Activated naive CD4-positive, alpha-beta T cell treated with anti-CD3 and anti-CD28 coated beads for 36 hours (primary cell): ENCODE data around the gene MEF2C. TPM values are rescaled to one million over a fixed set of nuclear protein-coding genes. Genes with fewer than 3 reads are reported as not detected.
A peak's percentile ranks its signal among the peaks of the same experiment; 100 is the strongest.

Source experiments
- CTCF ChIA-PET: fragments of 350-600 bp; sonication (Branson Sonifier 250); formaldehyde crosslinking; loops from one replicate; lab custom pipeline; 2021; ENCODE audit warnings: antibody characterized with exemption; lab: Charles Lee
- DNase-seq: peaks from one replicate; pipeline ENCODE4 v3.0.0-alpha.2; 2020
- H3K27ac Mint-ChIP-seq: one replicate; pipeline ENCODE4 v1.8.0; 2021; ENCODE audit warnings: mild to moderate bottlenecking, mixed read lengths
- H3K27me3 Mint-ChIP-seq: one replicate; pipeline ENCODE4 v1.8.0; 2021; ENCODE audit warnings: low read depth, mixed read lengths
- H3K36me3 Mint-ChIP-seq: one replicate; pipeline ENCODE4 v1.8.0; 2021; ENCODE audit warnings: low read depth, mixed read lengths
- H3K4me1 Mint-ChIP-seq: one replicate; pipeline ENCODE4 v1.8.0; 2021; ENCODE audit warnings: low read depth, mixed read lengths
- H3K4me3 Mint-ChIP-seq: one replicate; pipeline ENCODE4 v1.8.0; 2021; ENCODE audit warnings: mild to moderate bottlenecking, moderate library complexity, mixed read lengths
- H3K9me3 Mint-ChIP-seq: one replicate; pipeline ENCODE4 v1.8.0; 2021; ENCODE audit warnings: mixed read lengths
- intact Hi-C: fragments of 100-400 bp; cut with micrococcal nuclease; formaldehyde crosslinking; loops from one replicate; pipeline ENCODE4 v1.15.1; 2023
- total RNA-seq, 2 experiments: library from RNA; stranded (reverse); gene quantifications; one replicate each; pipeline ENCODE4 v1.2.3, GENCODE V29; 2021

The MEF2C gene
- total RNA-seq, 2 experiments from 2014 or later: not detected

GRCh38 chr5:88685591-88686541 lies 197.1 kb downstream of the MEF2C start:
- Mint-ChIP-seq H3K27ac (no peak overlapping the region), H3K4me1 (peaks cover 12% of the 10 kb centered on the region), H3K4me3 (no peak overlapping the region), H3K9me3 (no peaks in the 10 kb centered on the region), H3K27me3 (peaks cover 79% of the 10 kb centered on the region), H3K36me3 (no peaks in the 10 kb centered on the region)
- CTCF ChIA-PET: interaction anchor here (0.7 to 1.4 kb wide), 2 partner anchors 11 to 904 kb away, joined by 3 to 5 read pairs; no protein-coding TSS in a partner anchor
- DNase-seq: no peak
- intact Hi-C loops: loop anchor here (1.0 kb wide), 1 partner anchor 11 kb away; no protein-coding TSS in a partner anchor

- Mint-ChIP-seq H3K36me3 (no peaks in the 10 kb centered on the region), H3K27ac (no peak overlapping the region), H3K27me3 (peaks cover 78% of the 10 kb centered on the region), H3K4me3 (no peak overlapping the region), H3K4me1 (peaks cover 6% of the 10 kb centered on the region), H3K9me3 (no peaks in the 10 kb centered on the region)
- intact Hi-C loops: no loop called here
- CTCF ChIA-PET: interaction anchor here (0.7 to 1.2 kb wide), 4 partner anchors 9 to 25 kb away, joined by 3 to 4 read pairs (median 4); no protein-coding TSS in a partner anchor
- DNase-seq: no peak
Measured at GRCh38 chr5:88683506-88684135, 199.4 kb downstream of the MEF2C start.

- Mint-ChIP-seq H3K27ac (no peak overlapping the region), H3K4me3 (no peak overlapping the region), H3K27me3 (peaks cover 77% of the 10 kb centered on the region), H3K36me3 (no peaks in the 10 kb centered on the region), H3K4me1 (peaks cover 6% of the 10 kb centered on the region), H3K9me3 (peaks cover under 1% of the 10 kb centered on the region)
- CTCF ChIA-PET: interaction anchor here (0.8 to 4.5 kb wide), 4 partner anchors 9 to 901 kb away, joined by 4 to 31 read pairs (median 14); no protein-coding TSS in a partner anchor
- intact Hi-C loops: no loop called here
- DNase-seq: no peak
Measured at GRCh38 chr5:88682881-88683361, 200.1 kb downstream of the MEF2C start.

- Mint-ChIP-seq H3K9me3 (peaks cover 1% of the 10 kb centered on the region), H3K27me3 (peaks cover 79% of the 10 kb centered on the region), H3K27ac (no peak overlapping the region), H3K4me1 (peaks cover 6% of the 10 kb centered on the region), H3K36me3 (no peaks in the 10 kb centered on the region), H3K4me3 (no peak overlapping the region)
- CTCF ChIA-PET: interaction anchor here (1.4 to 4.5 kb wide), 4 partner anchors 10 to 900 kb away, joined by 6 to 31 read pairs (median 16); no protein-coding TSS in a partner anchor
- DNase-seq: no peak
- intact Hi-C loops: no loop called here
Measured at GRCh38 chr5:88682131-88682530, 200.9 kb downstream of the MEF2C start.

GRCh38 chr5:88681211-88681803 lies 201.7 kb downstream of the MEF2C start:
- H3K27me3 Mint-ChIP-seq: peaks cover 76% of the 10 kb centered on the region
- H3K4me1 Mint-ChIP-seq: peaks cover 9% of the 10 kb centered on the region
- H3K9me3 Mint-ChIP-seq: peaks cover 1% of the 10 kb centered on the region
- DNase-seq: no peak
- no peaks in the 10 kb centered on the region for H3K36me3 Mint-ChIP-seq
- CTCF ChIA-PET: interaction anchor here (0.7 to 4.5 kb wide), 5 partner anchors 10 to 900 kb away, joined by 4 to 31 read pairs (median 6); no protein-coding TSS in a partner anchor
- no peak overlapping the region for H3K4me3 Mint-ChIP-seq
- H3K27ac Mint-ChIP-seq: no peak overlapping the region
- intact Hi-C loops: no loop called here

GRCh38 chr5:88680253-88681132 lies 202.5 kb downstream of the MEF2C start:
- peak overlapping the region; percentile 43 for H3K4me3 Mint-ChIP-seq
- H3K4me1 Mint-ChIP-seq: peaks cover 15% of the 10 kb centered on the region
- CTCF ChIA-PET: interaction anchor here (0.7 to 4.5 kb wide), 7 partner anchors 11 to 899 kb away, joined by 3 to 31 read pairs (median 4); no protein-coding TSS in a partner anchor
- H3K27me3 Mint-ChIP-seq: peaks cover 73% of the 10 kb centered on the region
- DNase-seq: peak; percentile 77
- H3K36me3 Mint-ChIP-seq: no peaks in the 10 kb centered on the region
- intact Hi-C loops: loop anchor here (1.0 kb wide), 2 partner anchors 539 to 899 kb away; no protein-coding TSS in a partner anchor
- peaks cover 1% of the 10 kb centered on the region for H3K9me3 Mint-ChIP-seq
- no peak overlapping the region for H3K27ac Mint-ChIP-seq

- intact Hi-C loops: loop anchor here (1.0 to 10.0 kb wide), 5 partner anchors 203 to 1415 kb away; partner anchors contain the start of genes CCNH, MEF2C and RASA1
- DNase-seq: no peak
- Mint-ChIP-seq H3K36me3 (no peaks in the 10 kb centered on the region), H3K9me3 (peaks cover 1% of the 10 kb centered on the region), H3K27me3 (peaks cover 77% of the 10 kb centered on the region), H3K27ac (no peak overlapping the region), H3K4me3 (no peak overlapping the region), H3K4me1 (peaks cover 20% of the 10 kb centered on the region)
- CTCF ChIA-PET: interaction anchor here (0.7 to 4.5 kb wide), 6 partner anchors 12 to 898 kb away, joined by 3 to 31 read pairs (median 4); no protein-coding TSS in a partner anchor
Measured at GRCh38 chr5:88679638-88680037, 203.3 kb downstream of the MEF2C start.

GRCh38 chr5:88678770-88679381 lies 204.1 kb downstream of the MEF2C start:
- no peak for DNase-seq
- Mint-ChIP-seq H3K9me3 (peaks cover 1% of the 10 kb centered on the region), H3K27me3 (peaks cover 77% of the 10 kb centered on the region), H3K4me3 (no peak overlapping the region), H3K36me3 (peaks cover 1% of the 10 kb centered on the region), H3K27ac (no peak overlapping the region), H3K4me1 (peaks cover 21% of the 10 kb centered on the region)
- intact Hi-C loops: loop anchor here (5.0 to 10.0 kb wide), 3 partner anchors 203 to 1414 kb away; partner anchors contain the start of genes CCNH, MEF2C and RASA1
- CTCF ChIA-PET: interaction anchor here (4.5 kb wide), 1 partner anchor 13 kb away, joined by 25 read pairs; no protein-coding TSS in a partner anchor

- CTCF ChIA-PET: interaction anchor here (4.5 kb wide), 1 partner anchor 14 kb away, joined by 25 read pairs; no protein-coding TSS in a partner anchor
- H3K27ac Mint-ChIP-seq: no peak overlapping the region
- H3K36me3 Mint-ChIP-seq: peaks cover 1% of the 10 kb centered on the region
- H3K27me3 Mint-ChIP-seq: peaks cover 77% of the 10 kb centered on the region
- intact Hi-C loops: loop anchor here (5.0 to 10.0 kb wide), 3 partner anchors 204 to 1413 kb away; partner anchors contain the start of genes CCNH, MEF2C and RASA1
- no peak overlapping the region for H3K4me3 Mint-ChIP-seq
- no peak for DNase-seq
- peaks cover 1% of the 10 kb centered on the region for H3K9me3 Mint-ChIP-seq
- peaks cover 24% of the 10 kb centered on the region for H3K4me1 Mint-ChIP-seq
Measured at GRCh38 chr5:88677943-88678769, 204.8 kb downstream of the MEF2C start.
